ENCODE data around the gene CRTC1. TPM values are rescaled to one million over a fixed set of nuclear protein-coding genes. Genes with fewer than 3 reads are reported as not detected.
"Not testable (repeated sequence)": the region's sequence is repeated elsewhere in the genome, so short reads cannot be mapped to it uniquely, and the experiment has no call there.

CRTC1 gene
- polyA plus RNA-seq, 5 donors, result 12.8 to 26.9 (median 16.0) TPM

DNA sequence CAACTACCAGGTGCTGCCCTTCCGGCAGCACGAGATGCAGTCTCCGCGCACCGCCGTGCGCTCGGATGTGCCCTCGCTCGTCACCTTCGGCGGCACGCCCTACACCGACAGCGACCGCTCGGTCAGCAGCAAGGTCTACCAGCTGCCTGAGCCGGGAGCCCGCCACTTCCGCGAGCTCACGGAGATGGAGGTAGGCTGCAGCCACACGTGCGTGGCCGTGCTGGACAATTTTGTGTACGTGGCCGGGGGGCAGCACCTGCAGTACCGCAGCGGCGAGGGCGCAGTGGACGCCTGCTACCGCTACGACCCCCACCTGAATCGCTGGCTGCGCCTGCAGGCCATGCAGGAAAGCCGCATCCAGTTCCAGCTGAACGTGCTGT is 15.2 kb upstream of the CRTC1 start:
- DNase-seq, result no peak

DNA sequence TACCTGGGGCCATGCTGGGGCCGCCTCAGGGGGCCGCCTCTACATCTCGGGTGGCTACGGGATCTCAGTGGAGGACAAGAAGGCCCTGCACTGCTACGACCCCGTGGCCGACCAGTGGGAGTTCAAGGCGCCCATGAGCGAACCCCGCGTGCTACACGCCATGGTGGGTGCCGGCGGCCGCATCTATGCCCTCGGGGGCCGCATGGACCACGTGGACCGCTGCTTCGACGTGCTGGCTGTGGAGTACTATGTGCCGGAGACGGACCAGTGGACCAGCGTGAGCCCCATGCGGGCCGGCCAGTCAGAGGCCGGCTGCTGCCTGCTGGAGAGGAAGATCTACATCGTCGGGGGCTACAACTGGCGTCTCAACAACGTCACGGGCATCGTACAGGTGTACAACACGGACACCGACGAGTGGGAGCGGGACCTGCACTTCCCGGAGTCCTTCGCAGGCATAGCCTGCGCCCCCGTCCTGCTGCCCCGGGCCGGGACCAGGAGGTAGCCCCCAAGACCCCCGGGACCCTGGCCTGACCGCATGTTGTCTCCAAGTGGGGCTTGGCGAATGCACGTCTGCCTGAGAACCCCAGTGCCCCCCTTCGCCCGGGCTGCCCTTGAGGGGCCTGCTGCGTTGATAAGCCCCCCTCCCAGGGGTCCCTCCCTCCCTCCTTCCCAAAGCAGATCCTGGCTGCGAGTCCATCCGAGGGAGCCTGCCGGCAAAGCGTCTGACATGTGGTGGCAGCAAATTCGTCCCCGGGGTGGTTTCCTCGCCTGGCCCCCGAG is 14.5 kb upstream of the CRTC1 start:
- DNase-seq, result no peak

- no peak for DNase-seq
Measured at GRCh38 chr19:18669524-18669817, 14.0 kb upstream of the CRTC1 start.

DNA sequence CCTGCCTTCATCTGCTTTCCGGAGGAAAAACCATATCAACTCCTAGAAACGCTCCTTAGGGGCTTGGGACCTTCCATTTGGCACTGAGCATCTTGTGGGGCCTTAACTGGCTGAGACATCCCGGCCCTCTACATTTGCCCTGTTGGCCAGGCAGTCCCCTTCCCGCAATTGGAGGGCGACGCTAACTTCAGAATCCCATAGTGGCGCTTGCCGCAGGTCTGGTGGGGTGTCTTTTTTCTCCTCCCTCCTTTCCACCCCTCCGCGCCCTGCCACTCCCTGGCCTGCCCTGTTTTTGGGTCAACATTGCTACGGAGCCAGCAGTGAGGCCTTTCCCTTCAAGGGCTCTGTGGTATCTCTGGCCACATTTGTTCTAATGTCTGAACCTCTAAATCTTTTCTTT is 13.6 kb upstream of the CRTC1 start:
- no peak for DNase-seq

- no peak for DNase-seq
Measured at GRCh38 chr19:18670312-18670711, 13.2 kb upstream of the CRTC1 start.

- DNase-seq, result no peak
Measured at GRCh38 chr19:18671303-18672043, 12.0 kb upstream of the CRTC1 start.

DNA sequence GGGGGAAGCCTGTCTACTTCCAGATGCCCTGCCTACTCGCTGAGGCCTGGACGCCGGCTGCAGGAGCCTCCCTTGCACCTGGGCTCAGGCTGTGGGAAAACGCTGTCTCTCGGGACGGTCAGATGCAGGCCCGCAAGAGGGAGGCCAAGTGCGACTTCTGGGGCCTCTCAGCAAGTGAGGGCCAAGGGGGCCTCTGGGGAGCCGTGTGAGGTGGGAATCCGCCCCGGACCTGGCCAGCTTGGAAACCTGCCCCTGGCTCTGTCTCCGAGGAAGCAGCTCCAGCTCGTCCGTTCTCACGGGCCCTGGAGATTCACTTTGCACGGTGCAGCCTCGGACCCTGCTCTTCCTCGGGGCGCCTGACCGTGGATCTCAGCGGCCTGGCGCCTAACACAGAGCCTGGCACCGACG is 11.4 kb upstream of the CRTC1 start:
- no peak for DNase-seq

- no peak for DNase-seq
Measured at GRCh38 chr19:18672606-18673337, 10.7 kb upstream of the CRTC1 start.

GRCh38 chr19:18674616-18675015 is 8.9 kb upstream of the CRTC1 start:
- no peak for DNase-seq

- no peak for DNase-seq
Measured at GRCh38 chr19:18675779-18676178, 7.7 kb upstream of the CRTC1 start.

- no peak for DNase-seq
Measured at GRCh38 chr19:18676692-18677091, 6.8 kb upstream of the CRTC1 start.

DNA sequence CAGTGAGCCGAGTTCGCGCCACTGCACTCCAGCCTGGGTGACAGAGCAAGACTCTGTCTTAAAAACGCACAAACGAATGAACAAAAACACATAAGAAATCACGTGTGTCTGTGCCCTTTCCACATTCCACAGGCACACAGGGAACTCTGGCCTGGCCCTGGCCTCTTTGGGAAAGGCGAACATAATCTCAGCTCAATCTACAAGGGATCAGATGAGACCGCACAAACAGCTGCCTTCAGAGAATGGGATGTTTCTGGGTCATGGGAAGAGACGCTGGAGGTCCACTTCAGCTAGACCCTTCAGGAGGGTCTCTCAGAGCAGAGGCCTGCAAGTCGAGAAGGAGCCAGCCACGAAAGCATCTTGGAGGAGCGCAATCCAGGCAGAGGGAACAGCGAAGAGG is 6.3 kb upstream of the CRTC1 start:
- DNase-seq, result no peak

DNA sequence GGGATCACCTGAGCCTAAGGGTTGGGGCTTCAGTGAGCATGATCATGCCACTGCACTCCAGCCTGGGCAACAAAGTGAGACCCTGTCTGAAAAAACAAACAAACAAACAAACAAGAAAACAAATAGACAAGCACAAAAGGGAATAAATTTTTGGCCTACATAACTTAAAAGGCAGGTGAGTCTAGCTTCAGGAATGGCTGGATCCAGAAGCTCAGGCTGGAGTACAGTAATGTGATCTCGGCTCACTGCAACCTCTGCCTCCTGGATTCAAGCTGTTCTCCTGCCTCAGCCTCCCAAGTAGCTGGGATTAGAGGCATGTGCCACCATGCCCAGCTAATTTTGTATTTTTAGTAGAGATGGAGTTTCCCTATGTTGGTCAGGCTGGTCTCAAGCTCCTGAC is 3.3 kb upstream of the CRTC1 start:
- DNase-seq, result not testable (repeated sequence)

- DNase-seq, result no peak
Measured at GRCh38 chr19:18682807-18683108, 722 bp upstream of the CRTC1 start.

DNA sequence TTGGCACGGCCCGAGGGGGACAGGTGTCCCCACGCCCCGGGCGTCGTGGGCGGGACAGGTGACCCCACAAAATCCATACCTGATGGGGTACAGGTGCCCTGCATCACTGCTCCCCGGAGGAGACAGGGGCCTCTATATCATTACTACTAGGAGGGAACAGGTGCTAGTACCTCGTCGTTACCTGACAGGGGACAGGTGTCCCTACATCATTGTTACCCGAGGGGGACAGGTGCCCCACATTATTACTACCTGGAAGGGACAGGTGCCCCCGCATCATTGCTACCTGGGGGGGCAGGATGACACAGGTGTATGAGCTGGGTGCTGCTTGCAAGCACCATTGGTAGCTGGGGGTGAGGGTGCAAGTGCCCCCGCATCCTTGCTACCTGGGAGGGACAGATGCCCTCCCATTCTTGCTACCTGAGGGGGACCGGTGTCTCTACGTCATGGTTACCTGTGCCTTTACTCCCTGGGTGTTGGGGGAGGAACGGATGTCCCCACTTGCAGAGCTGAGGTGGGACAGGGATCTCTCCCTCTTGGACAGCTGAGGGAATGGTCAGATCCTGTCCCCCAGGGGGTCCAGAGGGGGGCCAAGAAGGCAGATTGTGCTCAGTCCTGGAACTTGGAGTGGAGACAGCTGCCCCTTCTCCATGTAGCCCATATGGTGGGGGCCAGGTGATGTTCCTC is 620 bp downstream of the CRTC1 start:
- no peak for DNase-seq

DNA sequence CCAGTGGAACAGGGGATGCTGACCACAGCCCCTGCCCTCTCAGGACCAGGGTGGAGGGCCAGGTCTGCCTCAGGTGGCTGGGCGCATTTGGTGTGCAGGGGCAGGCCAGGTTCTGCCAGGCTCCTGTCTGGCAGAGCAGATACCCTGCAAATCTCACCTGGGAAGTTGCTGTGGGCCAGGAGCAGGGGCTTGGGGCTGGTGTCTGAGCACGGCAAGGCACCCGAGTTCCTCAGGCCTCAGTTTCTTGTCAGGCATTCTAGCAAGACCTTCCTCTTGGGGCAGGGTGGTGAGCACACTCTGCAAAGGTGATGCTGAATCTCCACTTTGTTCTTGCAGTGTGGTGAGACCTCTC is 1.1 kb downstream of the CRTC1 start:
- no peak for DNase-seq

DNA sequence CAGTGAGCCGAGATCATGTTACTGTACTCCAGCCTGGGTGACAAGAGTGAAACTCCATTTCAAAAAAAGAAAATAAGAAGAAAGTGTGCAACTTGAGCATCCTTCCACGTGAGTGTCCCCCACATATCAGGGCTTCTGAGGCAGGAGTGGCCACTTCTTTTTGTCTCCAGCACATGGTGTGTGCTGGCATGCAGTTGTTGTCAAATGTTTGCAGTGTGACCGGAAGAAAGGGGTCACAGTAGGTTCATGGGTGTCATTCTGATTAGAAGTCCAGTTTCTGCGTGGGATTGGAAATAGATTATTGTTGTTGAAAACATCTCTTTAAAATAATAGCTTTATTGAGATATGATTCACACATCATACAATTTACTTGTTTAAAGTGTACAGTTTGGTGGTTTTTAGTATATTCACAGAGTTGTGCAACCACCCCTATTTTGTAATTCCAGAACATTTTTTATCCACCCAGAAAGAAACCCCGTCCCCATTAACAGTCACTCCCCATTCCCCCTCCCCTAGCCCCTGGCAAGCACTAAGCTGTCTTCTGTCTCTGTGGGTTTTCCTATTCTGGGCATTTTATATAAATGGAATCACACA is 2.2 kb downstream of the CRTC1 start:
- DNase-seq, result no peak

- DNase-seq, result no peak
Measured at GRCh38 chr19:18687740-18688465, 4.4 kb downstream of the CRTC1 start.

GRCh38 chr19:18696023-18696422 is 12.5 kb downstream of the CRTC1 start:
- no peak for DNase-seq

DNA sequence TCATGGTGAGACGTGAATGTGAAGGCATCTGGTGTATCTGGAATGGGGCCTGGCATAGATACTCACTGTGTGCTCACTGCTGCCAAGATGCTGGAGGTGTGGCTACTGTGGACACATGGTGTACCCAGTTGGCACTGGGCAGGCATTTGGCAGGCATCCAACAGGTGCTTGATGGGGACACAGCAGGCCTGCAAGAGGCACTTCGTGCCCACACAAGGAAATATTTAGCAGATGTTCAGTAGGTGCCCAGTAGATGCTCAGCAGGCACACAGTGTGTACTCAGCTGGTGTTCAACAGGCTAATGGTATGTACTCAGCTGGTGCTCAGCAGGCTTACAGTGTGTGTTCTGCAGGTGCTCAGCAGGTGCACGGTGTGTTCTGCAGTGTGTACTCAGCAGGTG is 14.2 kb downstream of the CRTC1 start:
- DNase-seq, result no peak

GRCh38 chr19:18698321-18699167 is 15.1 kb downstream of the CRTC1 start:
- no peak for DNase-seq
